OCI-LY1 (cell line): ENCODE results near the gene DEPDC1B.

Source experiments
- H2AFZ ChIP-seq: fragments of 200-600 bp; sonication (generic), shearing (Covaris generic); 2 replicates; pipeline ENCODE4 v1.6.0; 2014; ENCODE audit warnings: antibody characterized with exemption, mild to moderate bottlenecking, low read length
- H3F3A ChIP-seq: fragments of 200-600 bp; sonication (generic), shearing (Covaris generic); 2 replicates; pipeline ENCODE4 v1.6.0; 2014; ENCODE audit warnings: mild to moderate bottlenecking, antibody characterized with exemption, low read length, moderate library complexity; ENCODE audit not compliant: insufficient read depth
- H3K27ac ChIP-seq: fragments of 200-600 bp; sonication (generic); 2 replicates; pipeline ENCODE4 v1.5.1; 2014; ENCODE audit warnings: low read length, mixed run types, mild to moderate bottlenecking, low read depth; ENCODE audit not compliant: poor library complexity, severe bottlenecking
- H3K27me3 ChIP-seq: fragments of 200-600 bp; sonication (generic); 2 replicates; pipeline ENCODE4 v1.6.0; 2014; ENCODE audit warnings: antibody characterized with exemption, mild to moderate bottlenecking, low read length, moderate library complexity; ENCODE audit not compliant: insufficient read depth
- H3K36me3 ChIP-seq: fragments of 200-600 bp; sonication (generic); 2 replicates; pipeline ENCODE4 v1.6.1; 2014; ENCODE audit warnings: mild to moderate bottlenecking, antibody characterized with exemption, low read length, moderate library complexity, mixed read lengths; ENCODE audit not compliant: insufficient read depth
- H3K4me1 ChIP-seq: fragments of 200-600 bp; sonication (generic); 2 replicates; pipeline ENCODE4 v1.5.1; 2014; ENCODE audit warnings: mild to moderate bottlenecking, low read length, moderate library complexity; ENCODE audit not compliant: insufficient read depth, severe bottlenecking
- H3K4me2 ChIP-seq: fragments of 200-600 bp; sonication (generic), shearing (Covaris generic); 2 replicates; pipeline ENCODE4 v1.6.1; 2014; ENCODE audit warnings: low read length
- H3K4me3 ChIP-seq: fragments of 200-600 bp; sonication (generic); 2 replicates; pipeline ENCODE4 v1.5.1; 2014; ENCODE audit warnings: low read length, low read depth, mild to moderate bottlenecking, mixed read lengths; ENCODE audit not compliant: poor library complexity, severe bottlenecking
- H3K79me2 ChIP-seq: fragments of 200-600 bp; shearing (Covaris generic); 2 replicates; pipeline ENCODE4 v1.6.1; 2016; ENCODE audit warnings: mixed run types, low read length, mixed read lengths; ENCODE audit not compliant: insufficient read depth
- H3K9ac ChIP-seq: fragments of 200-600 bp; sonication (generic), shearing (Covaris generic); 2 replicates; pipeline ENCODE4 v1.6.1; 2014; ENCODE audit warnings: mild to moderate bottlenecking, low read length, mixed read lengths
- H3K9me2 ChIP-seq: fragments of 200-600 bp; sonication (generic), shearing (Covaris generic); 2 replicates; pipeline ENCODE4 v1.6.1; 2014; ENCODE audit warnings: low read depth, mild to moderate bottlenecking, low read length, mixed read lengths
- H3K9me3 ChIP-seq: fragments of 200-600 bp; shearing (Covaris generic); 2 replicates; pipeline ENCODE4 v1.6.1; 2014; ENCODE audit warnings: low read length, mixed read lengths
- H4K20me1 ChIP-seq: fragments of 200-600 bp; sonication (generic), shearing (Covaris generic); 2 replicates; pipeline ENCODE4 v1.6.0; 2016; ENCODE audit warnings: mild to moderate bottlenecking, low read length; ENCODE audit not compliant: insufficient read depth
- CTCF ChIP-seq: fragments of 200-600 bp; sonication (generic), shearing (Covaris generic); IDR thresholded peaks from 2 replicates; pipeline ENCODE4 v1.5.1; 2017; ENCODE audit warnings: mild to moderate bottlenecking, antibody characterized with exemption, low read length, moderate library complexity, mixed read lengths
- EZH2 ChIP-seq: fragments of 200-600 bp; sonication (generic), shearing (Covaris generic); IDR thresholded peaks from 2 replicates; pipeline ENCODE4 v1.8.0; 2017; ENCODE audit warnings: borderline replicate concordance, mixed run types, mild to moderate bottlenecking, antibody characterized with exemption, low read length, moderate library complexity, mixed read lengths

DEPDC1B gene

GRCh38 chr5:60687927-60688720, 11.8 kb downstream of the DEPDC1B start:
- Histone ChIP-seq H3K27me3 (no peaks in the 10 kb centered on the region), H2AFZ (no peak overlapping the region), H4K20me1 (no peaks in the 10 kb centered on the region), H3K4me3 (no peak overlapping the region), H3K9ac (no peak overlapping the region), H3K4me2 (no peak overlapping the region), H3F3A (no peaks in the 10 kb centered on the region), H3K79me2 (peaks cover 50% of the 10 kb centered on the region), H3K9me3 (no peaks in the 10 kb centered on the region), H3K4me1 (no peaks in the 10 kb centered on the region), H3K27ac (no peak overlapping the region), H3K9me2 (no peaks in the 10 kb centered on the region), H3K36me3 (peaks cover 28% of the 10 kb centered on the region)
- TF ChIP-seq EZH2 (no peak), CTCF (peak; percentile 18; the same call in 1 of the 2 replicates)

- no peaks in the 10 kb centered on the region for H3K9me2 ChIP-seq
- H3F3A ChIP-seq: no peaks in the 10 kb centered on the region
- peaks cover 36% of the 10 kb centered on the region for H3K36me3 ChIP-seq
- no peaks in the 10 kb centered on the region for H3K4me1 ChIP-seq
- no peak overlapping the region for H3K27ac ChIP-seq
- no peak overlapping the region for H3K4me2 ChIP-seq
- no peaks in the 10 kb centered on the region for H3K27me3 ChIP-seq
- no peak overlapping the region for H2AFZ ChIP-seq
- TF ChIP-seq CTCF (no peak), EZH2 (no peak)
- H4K20me1 ChIP-seq: no peaks in the 10 kb centered on the region
- no peak overlapping the region for H3K4me3 ChIP-seq
- no peak overlapping the region for H3K9ac ChIP-seq
- H3K79me2 ChIP-seq: peaks cover 42% of the 10 kb centered on the region
- H3K9me3 ChIP-seq: no peaks in the 10 kb centered on the region
Observed at GRCh38 chr5:60686157-60686556, 13.8 kb downstream of the DEPDC1B start.

- Histone ChIP-seq H3K9ac (no peak overlapping the region), H3K79me2 (peaks cover 42% of the 10 kb centered on the region), H4K20me1 (no peaks in the 10 kb centered on the region), H3K4me1 (no peaks in the 10 kb centered on the region), H3K27me3 (no peaks in the 10 kb centered on the region), H3K9me3 (no peaks in the 10 kb centered on the region), H3K9me2 (no peaks in the 10 kb centered on the region), H3K4me2 (no peak overlapping the region), H3F3A (no peaks in the 10 kb centered on the region), H3K36me3 (peaks cover 36% of the 10 kb centered on the region), H2AFZ (no peak overlapping the region), H3K4me3 (no peak overlapping the region), H3K27ac (no peak overlapping the region)
- TF ChIP-seq CTCF: no peak
- no peak for TF ChIP-seq EZH2
Observed at GRCh38 chr5:60685700-60686099, 14.3 kb downstream of the DEPDC1B start.
